OCI-LY7 (cell line): ENCODE data around the gene CCNB3.

Experiments used
- CTCF ChIP-seq: fragments of 200-600 bp; sonication (generic); conservative IDR thresholded peaks from 2 replicates; pipeline ENCODE4 v1.5.1; 2014; ENCODE audit warnings: mild to moderate bottlenecking, antibody characterized with exemption, low read length, moderate library complexity, mixed read lengths
- EZH2phosphoT487 ChIP-seq: fragments of 200-600 bp; sonication (generic); IDR thresholded peaks from 2 replicates; pipeline ENCODE4 v1.6.1; 2018; ENCODE audit warnings: low read depth, borderline replicate concordance, mild to moderate bottlenecking, mixed run types, antibody characterized with exemption, low read length, moderate library complexity, mixed read lengths

GRCh38 chrX:50183891-50184290, 20.7 kb upstream of the CCNB3 start:
- no peak for TF ChIP-seq CTCF
- TF ChIP-seq EZH2phosphoT487 = no peak
